Lower leg skin (tissue), 4 donors: ENCODE data around the gene HOXB1. TPM values are rescaled to one million over a fixed set of nuclear protein-coding genes. Genes with fewer than 3 reads are reported as not detected.

Source experiments
- DNase-seq, 2 donors: peaks; one replicate each; pipeline ENCODE4 v3.0.0-alpha.2; 2019; ENCODE audit warnings: low spot score in 2 of 2
- H3K4me3 ChIP-seq: fragments of 200-600 bp; sonication (generic); 2 replicates; pipeline ENCODE4 v1.5.1; 2017; ENCODE audit warnings: mild to moderate bottlenecking, low read depth; ENCODE audit not compliant: poor library complexity, severe bottlenecking
- CTCF ChIP-seq, 3 donors: fragments of 450-650 bp; IDR thresholded peaks; one replicate each; pipeline ENCODE4 v1.5.1; 2016; ENCODE audit warnings: antibody characterized with exemption in 3 of 3, mild to moderate bottlenecking in 3 of 3, moderate library complexity in 2 of 3
- POLR2A ChIP-seq, 2 donors: fragments of 450-650 bp; IDR thresholded peaks; one replicate each; pipeline ENCODE4 v1.6.1; 2016 to 2017; ENCODE audit warnings: antibody characterized with exemption in 2 of 2, mild to moderate bottlenecking in 1 of 2, moderate library complexity in 1 of 2
- WGBS, 2 donors: methylation state at CpG; one replicate each; pipeline ENCODE4 v1.1.5; 2018; 5-methylcytosine and 5-hydroxymethylcytosine counted together
- intact Hi-C: fragments of 100-400 bp; cut with DNase I; formaldehyde crosslinking; loops from one replicate; pipeline ENCODE4 v1.15.0; 2023; ENCODE audit warnings: low total_unique reads
- total RNA-seq, 4 donors: library from RNA; depleted of rRNA; stranded (reverse); fragments of >200 nt; gene quantifications; one replicate each; pipeline ENCODE4 v1.1.0, GENCODE V29; 2016

The HOXB1 gene
- total RNA-seq, 4 donors from 2014 or later = 0.19 to 0.52 TPM; not detected in 2

GRCh38 chr17:48529683-48530009 is 1.2 kb downstream of the HOXB1 start:
- intact Hi-C loops = no loop called here
- TF ChIP-seq CTCF (IDR thresholded peaks at IDR 0.05) = no peak
- no peak for TF ChIP-seq POLR2A (IDR thresholded peaks at IDR 0.05)
- no peak overlapping the region for H3K4me3 ChIP-seq
- 62 to 74% methylated on average over 11 of the region's 11 CpGs for WGBS, 2 donors
- DNase-seq = no peak

- TF ChIP-seq POLR2A (IDR thresholded peaks at IDR 0.05) = no peak
- TF ChIP-seq CTCF (IDR thresholded peaks at IDR 0.05) = no peak
- no peak for DNase-seq
- H3K4me3 ChIP-seq = no peak overlapping the region
- 74 to 75% methylated on average over 11 of the region's 11 CpGs for WGBS, 2 donors
- intact Hi-C loops = no loop called here
These were observed 1.7 kb downstream of the HOXB1 start for GRCh38 chr17:48528936-48529682.

GRCh38 chr17:48528153-48528935 is 2.5 kb downstream of the HOXB1 start:
- no peak overlapping the region for H3K4me3 ChIP-seq
- intact Hi-C loops = no loop called here
- DNase-seq = no peak
- TF ChIP-seq CTCF (IDR thresholded peaks at IDR 0.05) = no peak
- TF ChIP-seq POLR2A (IDR thresholded peaks at IDR 0.05) = no peak
- 71 to 75% methylated on average over 7 of the region's 7 CpGs for WGBS, 2 donors

GRCh38 chr17:48527547-48527932 is 3.3 kb downstream of the HOXB1 start:
- WGBS, 2 donors = 86 to 92% methylated on average over 14 of the region's 14 CpGs
- intact Hi-C loops = no loop called here
- no peak for DNase-seq
- no peak overlapping the region for H3K4me3 ChIP-seq
- no peak for TF ChIP-seq CTCF (IDR thresholded peaks at IDR 0.05)
- no peak for TF ChIP-seq POLR2A (IDR thresholded peaks at IDR 0.05)

- TF ChIP-seq POLR2A (IDR thresholded peaks at IDR 0.05) = no peak
- TF ChIP-seq CTCF (IDR thresholded peaks at IDR 0.05) = no peak
- H3K4me3 ChIP-seq = no peak overlapping the region
- WGBS, 2 donors = 28 to 37% methylated on average over 47 to 59 of the region's 59 CpGs
- intact Hi-C loops = no loop called here
- no peak for DNase-seq
These were observed 3.9 kb downstream of the HOXB1 start for GRCh38 chr17:48526608-48527546.
